GM21717 (cell line): Measurements from ENCODE around the gene ADGRG7.

ENCODE experiments used
- ATAC-seq: cut with Tn5 transposase; IDR thresholded peaks from one replicate; pipeline ENCODE4 v1.9.1; 2021; ENCODE audit warnings: mild to moderate bottlenecking, moderate library complexity; ENCODE audit not compliant: unreplicated experiment

ADGRG7 gene

GRCh38 chr3:100696161-100696560 lies 86.8 kb downstream of the ADGRG7 start:
- ATAC-seq, result no peak

- ATAC-seq, result no peak
Measured at GRCh38 chr3:100697172-100697571, 87.8 kb downstream of the ADGRG7 start.

GRCh38 chr3:100697723-100698285 lies 88.4 kb downstream of the ADGRG7 start:
- no peak for ATAC-seq

- ATAC-seq, result no peak
Measured at GRCh38 chr3:100698736-100699135, 89.3 kb downstream of the ADGRG7 start.

GRCh38 chr3:100700708-100701107 lies 91.3 kb downstream of the ADGRG7 start:
- no peak for ATAC-seq

GRCh38 chr3:100702082-100702979 lies 92.9 kb downstream of the ADGRG7 start:
- ATAC-seq, result no peak

GRCh38 chr3:100702980-100703345 lies 93.6 kb downstream of the ADGRG7 start:
- no peak for ATAC-seq

- ATAC-seq, result no peak
Measured at GRCh38 chr3:100703865-100704264, 94.5 kb downstream of the ADGRG7 start.

GRCh38 chr3:100706365-100706764 lies 97.0 kb downstream of the ADGRG7 start:
- ATAC-seq, result no peak

GRCh38 chr3:100708644-100708988 lies 99.2 kb downstream of the ADGRG7 start:
- ATAC-seq, result no peak

- ATAC-seq, result peak; percentile 92
Measured at GRCh38 chr3:100708989-100709841, 99.8 kb downstream of the ADGRG7 start, which contains the start of gene TFG. TSS of gene TFG (plus strand) at chr3:100709494. CDS start at chr3:100713686, 4,192 bp downstream.

GRCh38 chr3:100709842-100710260 lies 100.5 kb downstream of the ADGRG7 start:
- ATAC-seq, result peak; percentile 6

GRCh38 chr3:100710261-100710968 lies 101.0 kb downstream of the ADGRG7 start:
- peak; percentile 48 for ATAC-seq

- no peak for ATAC-seq
Measured at GRCh38 chr3:100715176-100715575, 105.8 kb downstream of the ADGRG7 start.

- ATAC-seq, result no peak
Measured at GRCh38 chr3:100717063-100717462, 107.7 kb downstream of the ADGRG7 start.

GRCh38 chr3:100717637-100718487 lies 108.5 kb downstream of the ADGRG7 start:
- ATAC-seq, result no peak

GRCh38 chr3:100719136-100719535 lies 109.7 kb downstream of the ADGRG7 start:
- no peak for ATAC-seq

GRCh38 chr3:100720426-100720825 lies 111.0 kb downstream of the ADGRG7 start:
- no peak for ATAC-seq

- no peak for ATAC-seq
Measured at GRCh38 chr3:100725935-100726513, 116.6 kb downstream of the ADGRG7 start.

GRCh38 chr3:100726706-100727105 lies 117.3 kb downstream of the ADGRG7 start:
- no peak for ATAC-seq
